ENCODE measurements around the gene ACVR2B. TPM values are rescaled to one million over a fixed set of nuclear protein-coding genes. Genes with fewer than 3 reads are reported as not detected.

ACVR2B gene
- total RNA-seq, 1 experiment from 2014 or later: 9.0 TPM

DNA sequence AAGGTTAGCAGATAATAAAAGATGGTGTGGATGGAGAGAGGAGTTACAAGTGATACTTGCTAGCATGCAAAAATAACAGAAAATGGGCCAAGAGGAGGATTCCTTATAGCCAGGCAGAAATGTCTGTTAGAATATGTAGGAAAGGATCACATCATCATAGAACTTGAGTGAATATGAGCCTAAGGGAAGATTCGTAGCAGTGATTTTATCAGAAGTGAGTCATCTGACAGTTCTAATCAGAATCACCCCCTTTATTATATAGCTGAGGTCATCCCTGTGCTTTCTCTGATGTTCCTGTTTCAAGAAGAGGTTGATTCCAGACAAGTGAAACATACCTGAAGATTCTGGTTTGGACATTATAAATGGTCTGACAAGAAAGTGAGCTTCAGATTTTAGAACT is 65.3 kb downstream of the ACVR2B start:
- in situ Hi-C loops (cut with HindIII; ENCODE audit: low sequenced_read_pairs): no loop called here
- DNase-seq (ENCODE audit: low spot score): no peak

GRCh38 chr3:38519651-38520050 is 66.0 kb downstream of the ACVR2B start:
- in situ Hi-C loops (cut with HindIII; ENCODE audit: low sequenced_read_pairs): no loop called here
- DNase-seq (ENCODE audit: low spot score): no peak

GRCh38 chr3:38521391-38521987 is 67.8 kb downstream of the ACVR2B start:
- in situ Hi-C loops (cut with HindIII; ENCODE audit: low sequenced_read_pairs): no loop called here
- DNase-seq (ENCODE audit: low spot score): peak; percentile 83

GRCh38 chr3:38522002-38522401 is 68.3 kb downstream of the ACVR2B start:
- in situ Hi-C loops (cut with HindIII; ENCODE audit: low sequenced_read_pairs): no loop called here

DNA sequence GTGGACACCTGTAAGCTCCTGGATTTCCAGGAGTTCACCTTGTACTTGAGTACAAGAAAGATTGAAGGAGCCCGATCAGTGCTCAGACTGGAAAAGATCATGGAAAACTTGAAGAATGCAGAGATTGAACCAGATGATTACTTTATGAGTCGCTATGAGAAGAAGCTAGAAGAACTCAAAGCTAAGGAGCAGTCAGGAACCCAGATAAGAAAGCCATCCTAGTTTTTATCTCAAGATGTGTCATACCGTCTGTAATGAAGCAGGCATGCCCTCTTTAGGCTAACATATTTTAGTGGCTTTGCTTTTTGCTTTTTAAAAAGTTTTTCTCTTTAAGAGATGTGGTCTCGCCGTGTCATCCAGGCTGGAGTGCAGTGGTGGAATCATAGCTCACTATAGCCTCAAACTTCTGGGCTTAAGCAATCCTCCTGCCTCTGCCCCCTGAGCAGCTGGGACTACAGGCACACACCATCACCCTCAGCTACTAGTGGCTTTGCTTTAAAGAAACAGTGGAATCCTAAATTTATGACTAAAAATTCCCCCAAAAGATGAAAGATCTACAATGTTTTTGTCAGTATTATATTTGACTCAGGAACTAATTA is 70.5 kb downstream of the ACVR2B start:
- DNase-seq (ENCODE audit: low spot score): no peak
- in situ Hi-C loops (cut with HindIII; ENCODE audit: low sequenced_read_pairs): no loop called here

More at GRCh38 chr3:38522002-38522401, 68.3 kb downstream of the ACVR2B start:
- DNase-seq (ENCODE audit: low spot score): peak; percentile 94

GRCh38 chr3:38526792-38527191 is 73.1 kb downstream of the ACVR2B start:
- in situ Hi-C loops (cut with HindIII; ENCODE audit: low sequenced_read_pairs): no loop called here
- DNase-seq (ENCODE audit: low spot score): no peak

DNA sequence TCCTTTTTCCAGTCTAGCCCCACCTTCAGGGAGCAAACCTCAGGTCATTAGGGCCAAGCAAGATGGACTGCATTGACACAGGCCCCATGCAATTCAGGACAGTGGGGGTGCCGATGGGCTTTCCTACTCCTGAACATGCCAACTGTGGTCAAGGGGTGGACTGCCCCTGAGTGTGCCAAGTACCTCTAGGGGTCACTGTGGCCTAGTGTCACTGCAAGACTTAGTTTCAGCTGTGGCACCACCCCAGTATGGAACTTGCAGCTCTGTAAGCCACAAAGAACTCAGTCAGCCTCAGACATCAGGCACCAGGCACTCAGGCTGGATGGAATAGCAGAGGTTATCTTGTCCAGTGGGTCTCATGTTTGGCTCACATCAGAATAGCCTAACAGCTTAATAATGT is 74.8 kb downstream of the ACVR2B start:
- in situ Hi-C loops (cut with HindIII; ENCODE audit: low sequenced_read_pairs): no loop called here
- no peak for DNase-seq (ENCODE audit: low spot score)

DNA sequence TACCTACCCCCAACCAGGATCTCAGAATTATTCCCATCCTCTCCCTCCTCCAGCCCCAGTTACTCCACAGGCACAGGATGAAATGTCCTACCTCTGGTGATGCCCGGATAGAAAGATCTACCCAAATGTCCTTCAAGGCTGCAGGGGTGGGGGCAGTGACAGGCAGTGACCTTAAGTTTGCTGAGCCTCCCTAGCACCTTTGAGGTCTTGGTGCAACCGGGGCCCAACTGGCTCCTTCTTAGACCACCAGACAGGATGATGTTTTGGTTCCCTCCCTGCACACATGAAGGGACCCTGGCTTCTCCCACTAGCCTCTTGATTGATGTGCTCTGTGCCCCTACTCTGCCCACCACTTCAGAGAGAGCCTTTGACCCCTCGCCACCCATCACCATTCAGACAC is 78.8 kb downstream of the ACVR2B start:
- no peak for DNase-seq (ENCODE audit: low spot score)
- in situ Hi-C loops (cut with HindIII; ENCODE audit: low sequenced_read_pairs): no loop called here

- in situ Hi-C loops (cut with HindIII; ENCODE audit: low sequenced_read_pairs): no loop called here
- no peak for DNase-seq (ENCODE audit: low spot score)
These were observed 79.7 kb downstream of the ACVR2B start for GRCh38 chr3:38533285-38533976.

DNA sequence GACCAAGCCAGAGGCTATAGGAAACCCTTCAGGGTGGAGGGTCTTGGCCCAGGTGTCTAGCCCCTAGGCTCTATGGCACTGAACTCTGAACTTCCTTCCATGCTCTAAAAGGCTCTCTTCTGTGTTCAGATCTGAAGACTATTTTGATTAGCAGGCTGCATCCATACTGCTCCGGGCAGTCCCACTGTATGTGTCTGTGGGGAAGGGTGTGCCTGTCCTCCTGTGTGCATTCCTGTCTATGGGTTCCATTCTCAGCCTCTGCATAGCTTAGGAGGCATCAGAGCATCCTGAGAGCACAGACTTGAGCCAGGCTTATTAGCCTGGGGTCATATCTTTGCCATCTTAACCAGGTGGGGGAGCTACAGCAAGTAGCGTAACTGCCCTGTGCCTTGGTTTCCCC is 80.5 kb downstream of the ACVR2B start:
- DNase-seq (ENCODE audit: low spot score): no peak
- in situ Hi-C loops (cut with HindIII; ENCODE audit: low sequenced_read_pairs): no loop called here

GRCh38 chr3:38534604-38535003 is 80.9 kb downstream of the ACVR2B start:
- DNase-seq (ENCODE audit: low spot score): no peak
- in situ Hi-C loops (cut with HindIII; ENCODE audit: low sequenced_read_pairs): no loop called here

GRCh38 chr3:38536671-38537070 is 83.0 kb downstream of the ACVR2B start:
- in situ Hi-C loops (cut with HindIII; ENCODE audit: low sequenced_read_pairs): no loop called here
- DNase-seq (ENCODE audit: low spot score): no peak

- in situ Hi-C loops (cut with HindIII; ENCODE audit: low sequenced_read_pairs): no loop called here
- DNase-seq (ENCODE audit: low spot score): peak; percentile 12
These were observed 85.2 kb downstream of the ACVR2B start for GRCh38 chr3:38538773-38539353.

DNA sequence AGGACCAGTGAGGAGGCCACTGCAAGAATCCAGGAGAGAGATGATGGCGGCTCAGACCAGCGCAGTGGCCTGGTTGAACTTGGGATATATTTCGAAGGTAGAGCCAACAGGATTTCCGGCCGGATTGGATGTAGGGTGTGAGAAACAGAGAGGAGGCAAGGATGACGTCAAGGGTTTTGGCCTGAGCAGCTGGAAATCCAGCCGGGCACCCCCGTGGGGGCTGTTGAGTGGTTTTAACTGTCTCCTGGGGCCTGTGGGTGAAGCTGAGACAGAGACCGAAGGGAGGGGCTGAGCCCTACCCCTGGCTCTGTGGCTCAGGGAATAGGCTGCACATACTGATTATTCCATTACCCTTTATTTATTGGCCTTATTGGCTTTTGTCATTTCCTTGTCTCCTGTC is 88.1 kb downstream of the ACVR2B start:
- in situ Hi-C loops (cut with HindIII; ENCODE audit: low sequenced_read_pairs): no loop called here
- DNase-seq (ENCODE audit: low spot score): no peak

Other genes with a start within 250 kb of the ACVR2B start
- not detected in 2 replicates for gene SLC22A13, start 188.1 kb upstream of the ACVR2B start, total RNA-seq (2014; rRNA removed; shearing (Covaris generic))
- gene SLC22A14, start 171.6 kb upstream of the ACVR2B start, total RNA-seq (2014; rRNA removed; shearing (Covaris generic)): not detected in 2 replicates
- gene XYLB, start 107.1 kb upstream of the ACVR2B start, total RNA-seq (2014; rRNA removed; shearing (Covaris generic)): 3.1 and 3.4 TPM in 2 replicates
- 16.6 and 18.2 TPM in 2 replicates for gene EXOG, start 42.5 kb downstream of the ACVR2B start, total RNA-seq (2014; rRNA removed; shearing (Covaris generic))
- 0.24 TPM in 1 of 2 replicates, not detected in the other for gene SCN5A, start 195.8 kb downstream of the ACVR2B start, total RNA-seq (2014; rRNA removed; shearing (Covaris generic))

All from G401 (cell line).